Kidney (tissue), 14 donors: Measurements from ENCODE around the gene ATF7. TPM values are rescaled to one million over a fixed set of nuclear protein-coding genes. Genes with fewer than 3 reads are reported as not detected.

Experiments used
- DNase-seq, 5 donors: peaks; one replicate each; pipeline ENCODE4 v3.0.0-alpha.2; 2013 to 2020
- FAIRE-seq: peaks from 2 replicates; lab custom pipeline; 2012; peaks lifted over from hg19 to GRCh38; lab: Jason Lieb, UNC
- H3K27ac ChIP-seq, 2 donors: one replicate each; pipeline ENCODE4 v1.7.0; 2013; ENCODE audit warnings: low read depth in 2 of 2, low read length in 2 of 2, inconsistent platforms in 1 of 2
- H3K27me3 ChIP-seq: one replicate; pipeline ENCODE4 v1.7.1; 2013; ENCODE audit warnings: low read length, inconsistent platforms; ENCODE audit not compliant: control insufficient read depth, insufficient read depth
- H3K36me3 ChIP-seq, 3 donors: one replicate each; pipeline versions ENCODE4 v1.7.0 to v1.7.1; 2013; ENCODE audit warnings: low read length in 3 of 3, control low read depth in 1 of 3, inconsistent platforms in 1 of 3; ENCODE audit not compliant: insufficient read depth in 3 of 3, control insufficient read depth in 2 of 3
- H3K4me1 ChIP-seq, 3 donors: one replicate each; pipeline versions ENCODE4 v1.7.0 to v1.7.1; 2013; ENCODE audit warnings: low read length in 3 of 3, inconsistent platforms in 1 of 3, low read depth in 1 of 3; ENCODE audit not compliant: control insufficient read depth in 2 of 3, insufficient read depth in 2 of 3
- H3K4me3 ChIP-seq, 3 donors: one replicate each; pipeline versions ENCODE4 v1.7.0 to v1.8.1; 2013; ENCODE audit warnings: low read length in 3 of 3, control low read depth in 1 of 3, inconsistent platforms in 1 of 3
- H3K9ac ChIP-seq, 3 donors: one replicate each; pipeline versions ENCODE4 v1.7.0 to v1.7.1; 2013; ENCODE audit warnings: low read length in 3 of 3, control low read depth in 1 of 3, inconsistent platforms in 1 of 3
- H3K9me3 ChIP-seq, 3 donors: one replicate each; pipeline versions ENCODE4 v1.7.0 to v1.7.1; 2013; ENCODE audit warnings: low read length in 3 of 3, control low read depth in 1 of 3, inconsistent platforms in 1 of 3; ENCODE audit not compliant: control insufficient read depth in 2 of 3, insufficient read depth in 1 of 3
- intact Hi-C: fragments of 100-400 bp; cut with DNase I; formaldehyde crosslinking; loops from one replicate; pipeline ENCODE4 v1.11.1; 2022
- polyA plus RNA-seq: library from polyadenylated mRNA; stranded (reverse); fragments of 350-450 nt; fragmentation: Illumina TruSeq; extraction: RNeasy Lipid Tissue Mini Kit (QIAGEN cat#74804); gene quantifications from one replicate; pipeline ENCODE4 v1.2.3, GENCODE V29; 2014; ENCODE audit warnings: low read depth, low replicate concordance; ENCODE audit not compliant: insufficient read depth
- total RNA-seq: library from RNA; stranded (reverse); fragmentation: NEBNext Ultra II Directional; extraction: Animal tissue kit (Norgen Biotek cat#: 25700); gene quantifications from one replicate; pipeline ENCODE4 v1.2.1, GENCODE V29; 2021
- TF ChIP-seq, protein P1 (sequence below): IDR thresholded peaks from 3 replicates; pipeline ENCODE4 v1.5.1; 2012; ENCODE audit warnings: mild to moderate bottlenecking, moderate library complexity, borderline replicate concordance; ENCODE audit not compliant: insufficient read depth; ENCODE audit errors: extremely low read depth
- donor health status: control.
- donor health status: control.
- donor health status: control.
- donor health status: control.
- donor health status: control.
- donor health status: DM: yes; HTN: yes; CAD: no.
- donor health status: Normal renal cell carcinoma (clear cell type).

Gene ATF7
- total and polyA plus RNA-seq, 2 donors from 2014 or later = 16.2 to 54.7 TPM

DNA sequence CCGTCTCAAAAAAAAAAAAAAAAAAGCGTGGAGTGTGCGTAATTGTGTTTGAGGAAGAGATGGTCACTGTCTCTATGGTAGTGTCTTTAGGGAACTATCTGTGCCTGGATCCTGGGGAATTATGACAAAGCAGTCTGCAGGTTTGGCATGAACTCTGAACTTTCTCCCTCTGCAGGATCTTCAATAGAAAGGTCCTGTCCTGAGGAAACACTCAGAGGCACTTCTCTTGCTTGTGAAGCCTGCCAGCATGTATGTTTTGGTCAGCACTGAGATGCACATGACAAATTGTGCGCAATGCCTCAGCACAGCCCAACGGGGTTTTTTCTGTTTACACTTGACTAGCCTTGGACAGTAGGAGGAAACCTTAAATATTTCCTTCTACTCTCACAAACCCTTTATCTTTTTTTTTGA, 46.6 kb downstream of the ATF7 start:
- Histone ChIP-seq H3K36me3 (no peaks in the 10 kb centered on the region), H3K27ac (no peak overlapping the region), H3K27me3 (no peaks in the 10 kb centered on the region), H3K4me3 (no peak overlapping the region), H3K4me1 (no peaks in the 10 kb centered on the region), H3K9ac (no peak overlapping the region), H3K9me3 (no peaks in the 10 kb centered on the region)
- TF ChIP-seq, protein P1, sequence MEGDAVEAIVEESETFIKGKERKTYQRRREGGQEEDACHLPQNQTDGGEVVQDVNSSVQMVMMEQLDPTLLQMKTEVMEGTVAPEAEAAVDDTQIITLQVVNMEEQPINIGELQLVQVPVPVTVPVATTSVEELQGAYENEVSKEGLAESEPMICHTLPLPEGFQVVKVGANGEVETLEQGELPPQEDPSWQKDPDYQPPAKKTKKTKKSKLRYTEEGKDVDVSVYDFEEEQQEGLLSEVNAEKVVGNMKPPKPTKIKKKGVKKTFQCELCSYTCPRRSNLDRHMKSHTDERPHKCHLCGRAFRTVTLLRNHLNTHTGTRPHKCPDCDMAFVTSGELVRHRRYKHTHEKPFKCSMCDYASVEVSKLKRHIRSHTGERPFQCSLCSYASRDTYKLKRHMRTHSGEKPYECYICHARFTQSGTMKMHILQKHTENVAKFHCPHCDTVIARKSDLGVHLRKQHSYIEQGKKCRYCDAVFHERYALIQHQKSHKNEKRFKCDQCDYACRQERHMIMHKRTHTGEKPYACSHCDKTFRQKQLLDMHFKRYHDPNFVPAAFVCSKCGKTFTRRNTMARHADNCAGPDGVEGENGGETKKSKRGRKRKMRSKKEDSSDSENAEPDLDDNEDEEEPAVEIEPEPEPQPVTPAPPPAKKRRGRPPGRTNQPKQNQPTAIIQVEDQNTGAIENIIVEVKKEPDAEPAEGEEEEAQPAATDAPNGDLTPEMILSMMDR = no peak
- no peak for FAIRE-seq
- intact Hi-C loops = no loop called here
- DNase-seq = no peak

DNA sequence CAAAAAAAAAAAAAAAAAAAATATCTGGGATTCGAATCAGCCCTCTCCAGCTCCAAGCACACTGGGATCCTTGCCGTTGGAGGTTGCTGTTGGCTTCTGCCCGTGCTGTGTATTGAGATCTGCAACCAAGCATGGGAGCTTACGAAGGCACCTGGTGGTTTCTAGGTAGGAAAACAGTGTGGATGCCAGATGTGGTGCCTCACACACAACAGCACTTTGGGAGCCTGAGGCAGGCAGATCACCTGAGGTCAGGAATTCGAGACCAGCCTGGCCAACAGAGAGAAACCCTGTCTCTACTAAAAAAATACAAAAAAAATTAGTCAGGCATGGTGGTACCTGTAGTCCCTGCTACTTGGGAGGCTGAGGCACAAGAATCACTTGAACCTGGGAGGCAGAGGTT, 47.4 kb downstream of the ATF7 start:
- TF ChIP-seq, protein P1 = no peak
- no peak overlapping the region for H3K27ac ChIP-seq
- no peaks in the 10 kb centered on the region for H3K36me3 ChIP-seq
- H3K27me3 ChIP-seq = no peaks in the 10 kb centered on the region
- H3K9me3 ChIP-seq = no peaks in the 10 kb centered on the region
- no peak for FAIRE-seq
- no peaks in the 10 kb centered on the region for H3K4me1 ChIP-seq
- intact Hi-C loops = no loop called here
- no peak overlapping the region for H3K9ac ChIP-seq
- H3K4me3 ChIP-seq = no peak overlapping the region
- no peak for DNase-seq

- Histone ChIP-seq H3K36me3 (no peaks in the 10 kb centered on the region), H3K9me3 (no peaks in the 10 kb centered on the region), H3K27me3 (no peaks in the 10 kb centered on the region), H3K9ac (no peak overlapping the region), H3K4me3 (no peak overlapping the region), H3K27ac (no peak overlapping the region), H3K4me1 (no peaks in the 10 kb centered on the region)
- intact Hi-C loops = no loop called here
- TF ChIP-seq, protein P1 = no peak
- no peak for FAIRE-seq
- no peak for DNase-seq
Observed at GRCh38 chr12:53577941-53578352, 48.2 kb downstream of the ATF7 start.

DNA sequence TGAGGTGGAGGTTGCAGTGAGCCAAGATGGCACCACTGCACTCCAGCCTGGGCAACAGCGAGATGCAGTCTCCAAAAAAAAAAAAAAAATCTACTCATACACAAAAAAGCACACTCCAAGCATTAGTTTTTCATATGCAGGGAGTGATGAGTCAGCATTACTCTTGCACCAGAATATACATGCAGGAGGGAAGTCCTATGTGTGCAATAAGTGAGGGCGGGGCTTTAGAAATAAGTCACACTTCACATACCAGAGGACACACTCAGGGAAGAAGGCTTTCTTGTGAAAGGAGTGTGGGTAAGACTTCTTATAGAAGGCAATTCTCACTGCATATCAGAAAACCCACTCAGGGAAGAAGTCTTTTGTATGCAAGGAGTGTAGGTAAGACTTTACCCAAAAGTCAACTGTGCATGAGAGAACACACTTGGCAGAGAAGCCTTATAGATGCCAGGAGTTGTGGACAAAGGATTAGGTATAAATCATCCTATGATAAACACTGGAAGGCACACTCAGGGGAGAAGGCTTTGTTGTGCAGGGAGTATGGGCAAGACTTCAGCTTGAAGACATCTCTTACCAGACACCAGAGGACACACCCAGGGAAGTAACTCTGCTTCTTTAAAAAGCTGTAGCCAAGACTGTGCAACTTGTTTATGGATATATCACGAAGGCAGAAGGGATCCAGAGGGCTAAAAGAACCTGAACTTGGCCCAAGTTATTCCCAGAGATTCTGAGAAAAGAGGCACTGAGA, 50.5 kb downstream of the ATF7 start:
- TF ChIP-seq, protein P1 = no peak
- DNase-seq = no peak
- H3K4me1 ChIP-seq = no peaks in the 10 kb centered on the region
- intact Hi-C loops = no loop called here
- H3K4me3 ChIP-seq = no peak overlapping the region
- no peak for FAIRE-seq
- no peaks in the 10 kb centered on the region for H3K36me3 ChIP-seq
- no peak overlapping the region for H3K27ac ChIP-seq
- no peak overlapping the region for H3K9ac ChIP-seq
- H3K27me3 ChIP-seq = no peaks in the 10 kb centered on the region
- H3K9me3 ChIP-seq = no peaks in the 10 kb centered on the region
